ENCODE data around the gene DENND1A. TPM values are rescaled to one million over a fixed set of nuclear protein-coding genes. Genes with fewer than 3 reads are reported as not detected.
A peak's percentile ranks its signal among the peaks of the same experiment; 100 is the strongest.
"Not testable (repeated sequence)": the region's sequence is repeated elsewhere in the genome, so short reads cannot be mapped to it uniquely, and the experiment has no call there.

DENND1A gene
- total RNA-seq, 2 experiments from 2014 or later: 23.7 to 29.5 TPM

GRCh38 chr9:123728571-123728970 is 201.4 kb downstream of the DENND1A start:
- H3K9me3 Mint-ChIP-seq (ENCODE audit: low read depth); intact Hi-C loops (cut with DNase I, micrococcal nuclease); H3K4me1 Mint-ChIP-seq; H3K4me3 Mint-ChIP-seq; H3K27ac Mint-ChIP-seq; DNase-seq; POLR2A ChIA-PET; H3K27me3 Mint-ChIP-seq; ATAC-seq: not testable (repeated sequence)
- H3K36me3 Mint-ChIP-seq (ENCODE audit: low read depth): peaks cover 17% of the 10 kb centered on the region
- CTCF ChIA-PET: interaction anchor here (0.7 kb wide), 2 partner anchors 10 to 206 kb away, joined by 3 read pairs; no protein-coding TSS in a partner anchor

- ATAC-seq (no peak), DNase-seq (no peak)
- Mint-ChIP-seq H3K4me1 (no peaks in the 10 kb centered on the region), H3K4me3 (no peak overlapping the region), H3K36me3 (ENCODE audit: low read depth) (peaks cover 28% of the 10 kb centered on the region), H3K9me3 (ENCODE audit: low read depth) (peaks cover 8% of the 10 kb centered on the region), H3K27ac (no peak overlapping the region), H3K27me3 (no peaks in the 10 kb centered on the region)
- POLR2A ChIA-PET: no interaction called here
- intact Hi-C loops (cut with DNase I, micrococcal nuclease): no loop called here
- CTCF ChIA-PET: interaction anchor here (0.7 kb wide), 1 partner anchor 108 kb away, joined by 3 read pairs; no protein-coding TSS in a partner anchor
Observed at GRCh38 chr9:123727332-123727731, 202.6 kb downstream of the DENND1A start.

- H3K27ac Mint-ChIP-seq: no peak overlapping the region
- CTCF ChIA-PET: interaction anchor here (1.1 kb wide), 1 partner anchor 11 kb away, joined by 3 read pairs; no protein-coding TSS in a partner anchor
- H3K36me3 Mint-ChIP-seq (ENCODE audit: low read depth): peaks cover 42% of the 10 kb centered on the region
Observed at GRCh38 chr9:123725389-123725788, 204.5 kb downstream of the DENND1A start.

GRCh38 chr9:123724211-123724796 is 205.6 kb downstream of the DENND1A start:
- DNase-seq: no peak
- H3K27me3 Mint-ChIP-seq: no peaks in the 10 kb centered on the region
- no peak overlapping the region for H3K4me3 Mint-ChIP-seq
- CTCF ChIA-PET: interaction anchor here (1.1 kb wide), 1 partner anchor 12 kb away, joined by 3 read pairs; no protein-coding TSS in a partner anchor
- no peaks in the 10 kb centered on the region for H3K4me1 Mint-ChIP-seq
- POLR2A ChIA-PET: no interaction called here
- intact Hi-C loops (cut with DNase I, micrococcal nuclease): no loop called here
- H3K27ac Mint-ChIP-seq: no peak overlapping the region
- peaks cover 16% of the 10 kb centered on the region for H3K9me3 Mint-ChIP-seq (ENCODE audit: low read depth)
- peaks cover 40% of the 10 kb centered on the region for H3K36me3 Mint-ChIP-seq (ENCODE audit: low read depth)
- no peak for ATAC-seq

More at GRCh38 chr9:123725389-123725788, 204.5 kb downstream of the DENND1A start:
- no peaks in the 10 kb centered on the region for H3K4me1 Mint-ChIP-seq
- no peaks in the 10 kb centered on the region for H3K27me3 Mint-ChIP-seq
- DNase-seq (no peak), ATAC-seq (no peak)
- H3K9me3 Mint-ChIP-seq (ENCODE audit: low read depth): peaks cover 17% of the 10 kb centered on the region
- intact Hi-C loops (cut with DNase I, micrococcal nuclease): no loop called here
- H3K4me3 Mint-ChIP-seq: no peak overlapping the region
- POLR2A ChIA-PET: no interaction called here

- CTCF ChIA-PET: no interaction called here
- Mint-ChIP-seq H3K27ac (no peak overlapping the region), H3K36me3 (ENCODE audit: low read depth) (peaks cover 43% of the 10 kb centered on the region), H3K9me3 (ENCODE audit: low read depth) (peaks cover 19% of the 10 kb centered on the region), H3K4me1 (no peaks in the 10 kb centered on the region), H3K27me3 (no peaks in the 10 kb centered on the region), H3K4me3 (no peak overlapping the region)
- intact Hi-C loops (cut with DNase I, micrococcal nuclease): no loop called here
- POLR2A ChIA-PET: no interaction called here
- ATAC-seq (no peak), DNase-seq (no peak)
Observed at GRCh38 chr9:123723135-123723875, 206.6 kb downstream of the DENND1A start.

- peaks cover 43% of the 10 kb centered on the region for H3K36me3 Mint-ChIP-seq (ENCODE audit: low read depth)
- H3K27me3 Mint-ChIP-seq: no peaks in the 10 kb centered on the region
- H3K27ac Mint-ChIP-seq: no peak overlapping the region
- no peaks in the 10 kb centered on the region for H3K4me1 Mint-ChIP-seq
- ChIA-PET CTCF (interaction anchor here (0.9 kb wide), 1 partner anchor 12 kb away, joined by 3 read pairs; no protein-coding TSS in a partner anchor), POLR2A (no interaction called here)
- no peak for ATAC-seq
- DNase-seq: no peak
- H3K4me3 Mint-ChIP-seq: no peak overlapping the region
- H3K9me3 Mint-ChIP-seq (ENCODE audit: low read depth): peaks cover 19% of the 10 kb centered on the region
- intact Hi-C loops (cut with DNase I, micrococcal nuclease): no loop called here
Observed at GRCh38 chr9:123722378-123722777, 207.5 kb downstream of the DENND1A start.

GRCh38 chr9:123718188-123718587 is 211.7 kb downstream of the DENND1A start:
- Mint-ChIP-seq H3K4me1 (peaks cover 2% of the 10 kb centered on the region), H3K9me3 (ENCODE audit: low read depth) (peaks cover 16% of the 10 kb centered on the region), H3K27ac (no peak overlapping the region), H3K36me3 (ENCODE audit: low read depth) (peaks cover 26% of the 10 kb centered on the region), H3K27me3 (no peaks in the 10 kb centered on the region), H3K4me3 (no peak overlapping the region)
- no peak for ATAC-seq
- CTCF ChIA-PET: no interaction called here
- no peak for DNase-seq
- intact Hi-C loops (cut with DNase I, micrococcal nuclease): no loop called here
- POLR2A ChIA-PET: no interaction called here

GRCh38 chr9:123717581-123718175 is 212.2 kb downstream of the DENND1A start:
- DNase-seq (no peak), ATAC-seq (no peak)
- intact Hi-C loops (cut with DNase I, micrococcal nuclease): no loop called here
- CTCF ChIA-PET: no interaction called here
- Mint-ChIP-seq H3K4me3 (no peak overlapping the region), H3K36me3 (ENCODE audit: low read depth) (peaks cover 21% of the 10 kb centered on the region), H3K27me3 (no peaks in the 10 kb centered on the region), H3K9me3 (ENCODE audit: low read depth) (peaks cover 14% of the 10 kb centered on the region), H3K27ac (no peak overlapping the region), H3K4me1 (peaks cover 2% of the 10 kb centered on the region)
- POLR2A ChIA-PET: no interaction called here

GRCh38 chr9:123716339-123716945 is 213.5 kb downstream of the DENND1A start:
- H3K4me3 Mint-ChIP-seq: no peak overlapping the region

GRCh38 chr9:123715258-123715657 is 214.7 kb downstream of the DENND1A start:
- Mint-ChIP-seq H3K4me3 (no peak overlapping the region), H3K27me3 (no peaks in the 10 kb centered on the region), H3K4me1 (peaks cover 2% of the 10 kb centered on the region), H3K36me3 (ENCODE audit: low read depth) (peaks cover 5% of the 10 kb centered on the region), H3K27ac (no peak overlapping the region), H3K9me3 (ENCODE audit: low read depth) (peaks cover 3% of the 10 kb centered on the region)
- no peak for DNase-seq
- ATAC-seq: peak; percentile 33
- intact Hi-C loops (cut with DNase I, micrococcal nuclease): no loop called here
- CTCF ChIA-PET: no interaction called here
- POLR2A ChIA-PET: no interaction called here

More at GRCh38 chr9:123716339-123716945, 213.5 kb downstream of the DENND1A start:
- H3K9me3 Mint-ChIP-seq (ENCODE audit: low read depth): peaks cover 7% of the 10 kb centered on the region
- ATAC-seq: no peak
- H3K36me3 Mint-ChIP-seq (ENCODE audit: low read depth): peaks cover 11% of the 10 kb centered on the region
- DNase-seq: no peak
- ChIA-PET CTCF (interaction anchor here (0.7 kb wide), 1 partner anchor 17 kb away, joined by 3 read pairs; no protein-coding TSS in a partner anchor), POLR2A (no interaction called here)
- peaks cover 2% of the 10 kb centered on the region for H3K4me1 Mint-ChIP-seq
- no peak overlapping the region for H3K27ac Mint-ChIP-seq
- intact Hi-C loops (cut with DNase I, micrococcal nuclease): no loop called here
- no peaks in the 10 kb centered on the region for H3K27me3 Mint-ChIP-seq

GRCh38 chr9:123713282-123713681 is 216.6 kb downstream of the DENND1A start:
- Mint-ChIP-seq H3K27me3 (no peaks in the 10 kb centered on the region), H3K36me3 (ENCODE audit: low read depth) (peaks cover 2% of the 10 kb centered on the region), H3K4me1 (peaks cover 2% of the 10 kb centered on the region), H3K27ac (no peak overlapping the region), H3K4me3 (no peak overlapping the region), H3K9me3 (ENCODE audit: low read depth) (no peaks in the 10 kb centered on the region)
- intact Hi-C loops (cut with DNase I, micrococcal nuclease): no loop called here
- DNase-seq (no peak), ATAC-seq (no peak)
- ChIA-PET CTCF (no interaction called here), POLR2A (no interaction called here)

Data from activated CD4-positive, alpha-beta T cell treated with anti-CD3 and anti-CD28 coated beads for 36 hours (primary cell).